Stimulated activated CD4-positive, alpha-beta T cell treated with anti-CD3 and anti-CD28 coated beads, TNF-alpha, amount 100 ng/mL, for 4 hours (primary cell): Measurements from ENCODE around the gene BST1.

ENCODE experiments used
- DNase-seq, 3 experiments: peaks; one replicate each; pipeline ENCODE4 v3.0.0-alpha.2; 2020; ENCODE audit warnings: low read depth in 3 of 3

BST1 gene

DNA sequence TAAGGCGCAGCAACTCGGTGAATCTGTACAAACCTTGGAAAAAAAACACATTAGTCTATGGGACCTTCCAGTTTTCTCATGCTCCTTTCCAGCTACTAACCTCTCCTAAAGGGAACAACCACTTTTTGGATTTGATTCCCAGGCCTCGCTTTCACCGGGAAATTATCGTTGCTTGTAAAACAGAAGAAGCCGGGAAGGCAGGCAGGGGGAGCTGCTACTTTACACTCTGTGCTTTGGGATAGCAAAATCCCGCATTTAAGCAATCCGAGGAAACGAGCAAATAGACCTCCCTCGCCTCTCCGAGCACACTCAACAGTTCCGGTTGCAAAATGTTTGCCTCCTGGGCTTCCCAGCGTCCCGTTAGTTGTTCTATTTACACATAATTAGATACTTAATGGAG is 76.4 kb downstream of the BST1 start:
- no peak for DNase-seq

DNA sequence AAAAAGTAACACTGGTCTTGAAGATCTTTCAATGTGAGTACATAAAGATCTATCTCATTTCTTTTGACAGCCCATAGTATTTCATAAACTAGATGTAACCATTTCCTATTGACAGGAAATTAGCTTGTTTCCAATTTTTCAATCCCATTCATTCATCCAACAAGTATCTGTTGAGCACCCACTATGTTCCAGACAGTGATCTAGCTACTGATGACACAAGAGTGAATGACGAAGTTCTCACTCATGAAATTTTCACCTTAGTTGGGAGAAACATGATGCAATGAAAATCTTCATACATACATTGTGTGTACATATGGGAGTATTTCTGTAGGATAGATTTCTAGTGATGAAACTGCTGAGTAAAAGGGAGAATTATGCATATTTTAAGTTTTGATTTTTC is 76.9 kb downstream of the BST1 start:
- DNase-seq = no peak

GRCh38 chr4:15781427-15782095 is 78.7 kb downstream of the BST1 start:
- no peak for DNase-seq
